WTC11 (cell line): Measurements from ENCODE around the gene ZNF91. TPM values are rescaled to one million over a fixed set of nuclear protein-coding genes. Genes with fewer than 3 reads are reported as not detected.

Experiments
- ATAC-seq: fragments of 200-7000 bp; cut with Tn5 transposase; 2 replicates; pipeline ENCODE4 v1.10.0; 2021; ENCODE audit warnings: mild to moderate bottlenecking, moderate library complexity
- CTCF ChIA-PET: fragments of 300-600 bp; sonication (Branson Sonifier 250); formaldehyde crosslinking; loops from one replicate; lab custom pipeline; 2021; ENCODE audit warnings: antibody characterized with exemption; lab: Charles Lee
- POLR2A ChIA-PET: fragments of 350-600 bp; sonication (Branson Sonifier 250); formaldehyde crosslinking; loops from one replicate; lab custom pipeline; 2021; ENCODE audit warnings: antibody characterized with exemption; lab: Charles Lee
- DNase-seq: peaks from one replicate; pipeline ENCODE4 v3.0.0; 2021; ENCODE audit warnings: low spot score
- H3K27ac Mint-ChIP-seq: 2 replicates; pipeline ENCODE4 v1.8.0; 2021; ENCODE audit warnings: mixed read lengths
- H3K27me3 Mint-ChIP-seq: 2 replicates; pipeline ENCODE4 v1.8.0; 2021; ENCODE audit warnings: low read depth, mild to moderate bottlenecking, moderate library complexity, mixed read lengths
- H3K36me3 Mint-ChIP-seq: 2 replicates; pipeline ENCODE4 v1.8.0; 2021; ENCODE audit warnings: mixed read lengths
- H3K4me1 Mint-ChIP-seq: 2 replicates; pipeline ENCODE4 v1.8.0; 2022; ENCODE audit warnings: mixed read lengths
- H3K4me3 Mint-ChIP-seq: 2 replicates; pipeline ENCODE4 v1.8.0; 2021; ENCODE audit warnings: mild to moderate bottlenecking, moderate library complexity, mixed read lengths
- H3K9me3 Mint-ChIP-seq: 2 replicates; pipeline ENCODE4 v1.8.0; 2021; ENCODE audit warnings: mixed read lengths
- ATF1 ChIP-seq: sonication (generic); formaldehyde crosslinking; IDR thresholded peaks from 2 replicates; pipeline ENCODE4 v1.8.1; 2023; ENCODE audit warnings: mild to moderate bottlenecking, moderate library complexity, missing genetic modification reagents
- ATF2 ChIP-seq: sonication (generic); formaldehyde crosslinking; IDR thresholded peaks from 2 replicates; pipeline ENCODE4 v1.8.1; 2022; ENCODE audit warnings: low read depth, missing genetic modification reagents, borderline replicate concordance
- EMX1 ChIP-seq: fragments of 250-450 bp; sonication (Bioruptor Pico); IDR thresholded peaks from 2 replicates; pipeline ENCODE4 v1.8.0; 2021; ENCODE audit warnings: mild to moderate bottlenecking
- ESRRA ChIP-seq: sonication (generic); formaldehyde crosslinking; IDR thresholded peaks from 2 replicates; pipeline ENCODE4 v1.8.1; 2022; ENCODE audit warnings: mild to moderate bottlenecking, missing genetic modification reagents, borderline replicate concordance
- FOXJ3 ChIP-seq: sonication (generic); formaldehyde crosslinking; IDR thresholded peaks from 2 replicates; pipeline ENCODE4 v1.9.0; 2021; ENCODE audit warnings: missing genetic modification reagents, mild to moderate bottlenecking, borderline replicate concordance
- FOXP1 ChIP-seq: sonication (generic); formaldehyde crosslinking; IDR thresholded peaks from 2 replicates; pipeline ENCODE4 v1.8.0; 2022; ENCODE audit warnings: missing genetic modification reagents, mild to moderate bottlenecking, moderate library complexity, borderline replicate concordance
- KAT7 ChIP-seq: sonication (generic); formaldehyde crosslinking; IDR thresholded peaks from 2 replicates; pipeline ENCODE4 v1.8.1; 2023; ENCODE audit warnings: missing genetic modification reagents, mild to moderate bottlenecking, borderline replicate concordance
- NFATC4 ChIP-seq: fragments of 250-450 bp; sonication (Bioruptor Pico); IDR thresholded peaks from 2 replicates; pipeline ENCODE4 v1.9.0; 2021; ENCODE audit warnings: mild to moderate bottlenecking
- SMAD3 ChIP-seq: sonication (generic); formaldehyde crosslinking; IDR thresholded peaks from 2 replicates; pipeline ENCODE4 v1.8.0; 2022; ENCODE audit warnings: missing genetic modification reagents, mild to moderate bottlenecking, borderline replicate concordance
- TCF7 ChIP-seq: sonication (generic); formaldehyde crosslinking; IDR thresholded peaks from 2 replicates; pipeline ENCODE4 v1.8.0; 2022; ENCODE audit warnings: mild to moderate bottlenecking, low read depth, missing genetic modification reagents, moderate library complexity
- TEAD4 ChIP-seq: sonication (generic); formaldehyde crosslinking; IDR thresholded peaks from 2 replicates; pipeline ENCODE4 v1.8.0; 2022; ENCODE audit warnings: mild to moderate bottlenecking, missing genetic modification reagents
- TP53 ChIP-seq: sonication (generic); formaldehyde crosslinking; IDR thresholded peaks from 2 replicates; pipeline ENCODE4 v1.8.1; 2023; ENCODE audit warnings: mild to moderate bottlenecking, missing genetic modification reagents
- USF1 ChIP-seq: sonication (generic); formaldehyde crosslinking; IDR thresholded peaks from 2 replicates; pipeline ENCODE4 v1.8.0; 2022; ENCODE audit warnings: mild to moderate bottlenecking, missing genetic modification reagents
- ZBTB21 ChIP-seq: sonication (generic); formaldehyde crosslinking; IDR thresholded peaks from 2 replicates; pipeline ENCODE4 v1.8.1; 2023; ENCODE audit warnings: mild to moderate bottlenecking, missing genetic modification reagents, borderline replicate concordance
- ZNF232 ChIP-seq: sonication (generic); formaldehyde crosslinking; IDR thresholded peaks from 2 replicates; pipeline ENCODE4 v1.8.0; 2022; ENCODE audit warnings: mild to moderate bottlenecking, missing genetic modification reagents
- ZNF281 ChIP-seq: sonication (generic); formaldehyde crosslinking; IDR thresholded peaks from 2 replicates; pipeline ENCODE4 v1.8.0; 2023; ENCODE audit warnings: mild to moderate bottlenecking, missing genetic modification reagents
- ZNF317 ChIP-seq: sonication (generic); formaldehyde crosslinking; IDR thresholded peaks from 2 replicates; pipeline ENCODE4 v1.8.1; 2023; ENCODE audit warnings: low read depth, mild to moderate bottlenecking, moderate library complexity, missing genetic modification reagents, borderline replicate concordance
- ZNF396 ChIP-seq: fragments of 250-450 bp; sonication (Bioruptor Pico); IDR thresholded peaks from 2 replicates; pipeline ENCODE4 v1.8.0; 2021; ENCODE audit warnings: mild to moderate bottlenecking, moderate library complexity, borderline replicate concordance
- ZNF423 ChIP-seq: fragments of 250-450 bp; sonication (Bioruptor Pico); IDR thresholded peaks from 2 replicates; pipeline ENCODE4 v2.1.2; 2022; ENCODE audit warnings: mild to moderate bottlenecking, moderate library complexity
- ZNF512 ChIP-seq: sonication (generic); formaldehyde crosslinking; IDR thresholded peaks from 2 replicates; pipeline ENCODE4 v1.8.1; 2022; ENCODE audit warnings: missing genetic modification reagents, borderline replicate concordance
- total RNA-seq: library from RNA; stranded (reverse); gene quantifications from 3 replicates; pipeline ENCODE4 v1.2.3, GENCODE V29; 2021
- TF ChIP-seq, protein P1 (sequence below): sonication (generic); formaldehyde crosslinking; IDR thresholded peaks from 2 replicates; pipeline ENCODE4 v1.8.0; 2022; ENCODE audit warnings: mild to moderate bottlenecking, missing genetic modification reagents

Gene ZNF91
- total RNA-seq, 1 experiment from 2014 or later = 40.3 TPM

DNA sequence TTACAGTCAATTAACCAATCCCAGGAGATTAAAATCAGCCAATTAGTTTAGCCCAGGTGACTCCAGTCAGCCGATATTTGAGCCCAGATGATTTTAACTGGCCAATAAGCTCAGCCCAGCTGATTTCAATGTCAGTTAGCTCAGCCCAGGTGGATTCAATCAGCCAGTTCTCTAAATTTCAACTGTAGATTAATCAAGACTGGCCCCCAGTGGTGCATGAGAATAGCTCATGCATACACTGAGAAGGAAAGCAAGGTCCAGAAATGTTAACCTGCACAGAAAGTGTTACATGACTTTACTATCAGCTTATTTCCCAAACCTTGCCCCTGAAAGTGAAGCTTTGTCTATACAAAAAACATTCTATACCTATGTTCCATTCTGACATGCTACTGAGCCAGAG lies 89.7 kb downstream of the ZNF91 start:
- Mint-ChIP-seq H3K36me3 (peaks cover 14% of the 10 kb centered on the region), H3K27me3 (peaks cover 8% of the 10 kb centered on the region; the same call in 1 of the 2 replicates), H3K27ac (no peak overlapping the region), H3K9me3 (peaks cover 90% of the 10 kb centered on the region), H3K4me1 (no peaks in the 10 kb centered on the region), H3K4me3 (no peak overlapping the region)
- TF ChIP-seq KAT7 (CRISPR knock-in tag) = no peak
- TF ChIP-seq FOXJ3 (CRISPR knock-in tag) = no peak
- no peak for TF ChIP-seq FOXP1 (CRISPR knock-in tag)
- TF ChIP-seq, protein P1, sequence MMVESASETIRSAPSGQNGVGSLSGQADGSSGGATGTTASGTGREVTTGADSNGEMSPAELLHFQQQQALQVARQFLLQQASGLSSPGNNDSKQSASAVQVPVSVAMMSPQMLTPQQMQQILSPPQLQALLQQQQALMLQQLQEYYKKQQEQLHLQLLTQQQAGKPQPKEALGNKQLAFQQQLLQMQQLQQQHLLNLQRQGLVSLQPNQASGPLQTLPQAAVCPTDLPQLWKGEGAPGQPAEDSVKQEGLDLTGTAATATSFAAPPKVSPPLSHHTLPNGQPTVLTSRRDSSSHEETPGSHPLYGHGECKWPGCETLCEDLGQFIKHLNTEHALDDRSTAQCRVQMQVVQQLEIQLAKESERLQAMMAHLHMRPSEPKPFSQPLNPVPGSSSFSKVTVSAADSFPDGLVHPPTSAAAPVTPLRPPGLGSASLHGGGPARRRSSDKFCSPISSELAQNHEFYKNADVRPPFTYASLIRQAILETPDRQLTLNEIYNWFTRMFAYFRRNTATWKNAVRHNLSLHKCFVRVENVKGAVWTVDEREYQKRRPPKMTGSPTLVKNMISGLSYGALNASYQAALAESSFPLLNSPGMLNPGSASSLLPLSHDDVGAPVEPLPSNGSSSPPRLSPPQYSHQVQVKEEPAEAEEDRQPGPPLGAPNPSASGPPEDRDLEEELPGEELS (CRISPR knock-in tag) = no peak
- no peak for TF ChIP-seq EMX1 (CRISPR knock-in tag)
- TF ChIP-seq ZNF512 (CRISPR knock-in tag) = no peak
- no peak for TF ChIP-seq ZNF232 (CRISPR knock-in tag)
- TF ChIP-seq SMAD3 = no peak
- TF ChIP-seq TP53 (CRISPR knock-in tag) = no peak
- no peak for TF ChIP-seq ATF2 (CRISPR knock-in tag)
- no peak for TF ChIP-seq USF1
- no peak for TF ChIP-seq ZNF423
- TF ChIP-seq TEAD4 = no peak
- no peak for TF ChIP-seq ZNF317 (CRISPR knock-in tag)
- no peak for TF ChIP-seq TCF7 (CRISPR knock-in tag)
- no peak for TF ChIP-seq ZNF281 (CRISPR knock-in tag)
- no peak for TF ChIP-seq ZBTB21
- TF ChIP-seq ZNF396 (CRISPR knock-in tag) = no peak
- TF ChIP-seq NFATC4 = no peak
- ChIA-PET CTCF (no interaction called here), POLR2A (no interaction called here)
- ATAC-seq = no peak
- DNase-seq = no peak

GRCh38 chr19:23304238-23304637 lies 91.0 kb downstream of the ZNF91 start:
- Mint-ChIP-seq H3K27me3 (peaks cover 15% of the 10 kb centered on the region), H3K36me3 (peaks cover 22% of the 10 kb centered on the region), H3K9me3 (peaks cover 90% of the 10 kb centered on the region), H3K4me1 (no peaks in the 10 kb centered on the region), H3K27ac (no peak overlapping the region), H3K4me3 (no peak overlapping the region)
- POLR2A ChIA-PET = no interaction called here
- ATAC-seq (no peak), DNase-seq (no peak)
- CTCF ChIA-PET = no interaction called here
- TF ChIP-seq FOXJ3 (CRISPR knock-in tag) (no peak), ZNF396 (CRISPR knock-in tag) (no peak), ATF1 (CRISPR knock-in tag) (no peak), ESRRA (CRISPR knock-in tag) (no peak)
